OCI-LY3 (cell line): ENCODE measurements around the gene KMO.
A peak's percentile ranks its signal among the peaks of the same experiment; 100 is the strongest.

Source experiments
- CTCF ChIP-seq: fragments of 200-600, 300-600 bp; sonication (generic); IDR thresholded peaks from 2 replicates; pipeline ENCODE4 v1.5.1; 2014; ENCODE audit warnings: antibody characterized with exemption, low read length, low read depth
- EZH2phosphoT487 ChIP-seq: fragments of 200-600 bp; shearing (Covaris generic); IDR thresholded peaks from 2 replicates; pipeline ENCODE4 v1.6.1; 2018; ENCODE audit warnings: antibody characterized with exemption, mixed run types, low read depth

- TF ChIP-seq CTCF (peak; percentile 84), EZH2phosphoT487 (no peak)
Observed at GRCh38 chr1:241627453-241628259, 95.5 kb downstream of the KMO start.
